Mesothelial cell of epicardium (in vitro differentiated cells): ENCODE measurements around the gene BCL2L2. TPM values are rescaled to one million over a fixed set of nuclear protein-coding genes. Genes with fewer than 3 reads are reported as not detected.

ENCODE experiments used
- DNase-seq, 2 experiments: peaks; one replicate each; pipeline ENCODE4 v3.0.0; 2021; ENCODE audit warnings: low spot score in 2 of 2; ENCODE audit not compliant: unreplicated experiment in 2 of 2
- H3K27ac Mint-ChIP-seq: 2 replicates; pipeline ENCODE4 v1.8.0; 2021; ENCODE audit warnings: mixed read lengths
- H3K27me3 Mint-ChIP-seq: 2 replicates; pipeline ENCODE4 v1.8.0; 2021; ENCODE audit warnings: low read depth, mixed read lengths
- H3K36me3 Mint-ChIP-seq: 2 replicates; pipeline ENCODE4 v1.8.0; 2021; ENCODE audit warnings: mixed read lengths
- H3K4me1 Mint-ChIP-seq: 2 replicates; pipeline ENCODE4 v1.8.0; 2021; ENCODE audit warnings: mixed read lengths
- H3K4me3 Mint-ChIP-seq: 2 replicates; pipeline ENCODE4 v1.8.0; 2021; ENCODE audit warnings: mild to moderate bottlenecking, moderate library complexity, mixed read lengths
- H3K9me3 Mint-ChIP-seq: 2 replicates; pipeline ENCODE4 v1.8.0; 2021; ENCODE audit warnings: mixed read lengths
- total RNA-seq: library from RNA; stranded (reverse); gene quantifications from 3 replicates; pipeline ENCODE4 v1.2.1, GENCODE V29; 2021
- TF ChIP-seq, protein P1 (sequence below): fragments of 200-600 bp; sonication (generic); IDR thresholded peaks from one replicate; pipeline ENCODE4 v1.5.0; 2021; ENCODE audit warnings: antibody characterized with exemption; ENCODE audit not compliant: unreplicated experiment

Gene BCL2L2
- total RNA-seq, 1 donor from 2014 or later, result 27.9 TPM

DNA sequence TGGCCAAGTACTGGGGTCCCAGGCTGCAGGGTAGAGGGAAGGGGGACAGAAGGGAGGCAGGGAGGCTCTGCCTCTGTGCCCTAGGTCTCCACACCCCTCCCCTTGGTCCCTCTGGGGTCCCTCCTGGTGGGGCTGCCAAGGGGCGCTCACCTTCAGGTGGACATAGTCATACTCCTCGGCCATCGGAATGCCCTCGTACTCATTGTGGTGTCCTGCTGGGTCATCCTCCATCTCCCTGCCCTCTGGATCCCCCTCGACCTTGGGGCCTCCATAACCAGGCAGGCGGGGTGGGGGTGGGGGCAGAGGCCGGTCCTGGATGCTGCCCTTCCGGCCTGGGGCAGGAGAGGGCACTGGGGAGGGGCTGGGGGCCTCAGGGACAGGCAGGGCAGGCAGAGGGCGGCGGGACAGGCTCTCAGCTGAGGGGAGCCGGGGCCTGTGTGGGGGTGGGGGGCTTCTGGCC, 52.6 kb downstream of the BCL2L2 start:
- H3K9me3 Mint-ChIP-seq, result no peaks in the 10 kb centered on the region
- DNase-seq, result no peak
- peaks cover 21% of the 10 kb centered on the region for H3K4me1 Mint-ChIP-seq
- H3K27me3 Mint-ChIP-seq, result no peaks in the 10 kb centered on the region
- no peak overlapping the region for H3K27ac Mint-ChIP-seq
- TF ChIP-seq, protein P1, sequence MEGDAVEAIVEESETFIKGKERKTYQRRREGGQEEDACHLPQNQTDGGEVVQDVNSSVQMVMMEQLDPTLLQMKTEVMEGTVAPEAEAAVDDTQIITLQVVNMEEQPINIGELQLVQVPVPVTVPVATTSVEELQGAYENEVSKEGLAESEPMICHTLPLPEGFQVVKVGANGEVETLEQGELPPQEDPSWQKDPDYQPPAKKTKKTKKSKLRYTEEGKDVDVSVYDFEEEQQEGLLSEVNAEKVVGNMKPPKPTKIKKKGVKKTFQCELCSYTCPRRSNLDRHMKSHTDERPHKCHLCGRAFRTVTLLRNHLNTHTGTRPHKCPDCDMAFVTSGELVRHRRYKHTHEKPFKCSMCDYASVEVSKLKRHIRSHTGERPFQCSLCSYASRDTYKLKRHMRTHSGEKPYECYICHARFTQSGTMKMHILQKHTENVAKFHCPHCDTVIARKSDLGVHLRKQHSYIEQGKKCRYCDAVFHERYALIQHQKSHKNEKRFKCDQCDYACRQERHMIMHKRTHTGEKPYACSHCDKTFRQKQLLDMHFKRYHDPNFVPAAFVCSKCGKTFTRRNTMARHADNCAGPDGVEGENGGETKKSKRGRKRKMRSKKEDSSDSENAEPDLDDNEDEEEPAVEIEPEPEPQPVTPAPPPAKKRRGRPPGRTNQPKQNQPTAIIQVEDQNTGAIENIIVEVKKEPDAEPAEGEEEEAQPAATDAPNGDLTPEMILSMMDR, result no peak
- peaks cover 8% of the 10 kb centered on the region for H3K36me3 Mint-ChIP-seq
- H3K4me3 Mint-ChIP-seq, result no peak overlapping the region

DNA sequence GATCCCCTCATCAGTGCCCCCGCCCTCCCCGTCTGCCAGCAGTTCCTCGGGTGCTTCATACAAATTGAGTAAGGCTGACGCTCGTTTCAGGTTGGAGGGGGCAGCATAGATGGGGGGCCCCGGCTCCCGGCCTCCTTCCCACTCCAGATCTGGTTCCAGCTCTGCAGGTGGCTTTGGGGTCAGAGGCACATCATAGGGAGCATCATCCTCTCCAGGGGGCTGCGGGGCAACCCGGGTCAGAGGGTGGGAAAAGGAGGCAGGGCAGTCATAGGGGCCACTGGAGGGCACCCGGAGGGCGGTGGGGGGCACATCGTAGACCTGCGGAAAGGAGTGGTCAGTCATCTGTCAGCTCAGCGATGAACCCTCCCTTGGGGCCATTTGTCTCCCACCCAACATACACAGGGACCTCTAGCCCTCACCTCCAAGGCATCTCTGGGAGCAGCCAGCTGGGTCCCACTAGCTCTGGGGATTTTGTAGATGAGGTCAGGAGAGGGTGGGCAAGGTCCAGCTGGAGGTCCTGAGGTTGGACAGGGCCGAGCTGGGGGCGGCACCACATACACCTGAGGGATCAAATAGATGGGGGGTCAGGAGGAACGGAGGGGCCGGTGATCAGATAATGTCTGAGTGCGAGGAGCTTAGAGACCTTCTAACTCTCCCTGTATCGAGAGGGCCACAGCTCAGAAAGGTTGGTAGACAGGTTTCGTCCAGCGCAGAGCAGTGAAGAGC, 53.3 kb downstream of the BCL2L2 start:
- H3K4me1 Mint-ChIP-seq, result peaks cover 27% of the 10 kb centered on the region
- H3K27ac Mint-ChIP-seq, result peak overlapping the region; percentile 6
- H3K4me3 Mint-ChIP-seq, result no peak overlapping the region
- peaks cover 8% of the 10 kb centered on the region for H3K36me3 Mint-ChIP-seq
- no peak for DNase-seq
- H3K9me3 Mint-ChIP-seq, result no peaks in the 10 kb centered on the region
- TF ChIP-seq, protein P1, result no peak
- H3K27me3 Mint-ChIP-seq, result no peaks in the 10 kb centered on the region

DNA sequence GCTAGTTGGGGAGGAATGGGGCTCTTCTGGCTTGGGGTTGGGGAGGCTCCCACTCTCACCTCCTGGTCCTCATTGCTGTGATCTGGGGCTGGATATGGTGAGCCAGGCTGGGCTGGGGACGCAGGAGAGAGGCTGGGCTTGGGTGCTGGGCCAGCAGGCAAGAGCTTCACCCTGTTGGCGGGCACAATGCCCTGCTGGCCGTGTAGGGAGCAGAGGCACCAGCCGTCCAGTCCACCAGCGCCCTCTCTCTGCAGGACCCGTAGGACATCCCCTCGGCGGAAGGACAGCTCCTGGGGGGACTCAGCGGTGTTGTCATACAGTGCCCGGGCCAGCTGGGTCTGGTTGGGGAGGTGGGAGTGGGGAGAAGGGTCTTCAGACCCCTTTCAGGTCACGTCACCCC, 53.9 kb downstream of the BCL2L2 start:
- Mint-ChIP-seq H3K36me3 (peaks cover 8% of the 10 kb centered on the region), H3K4me3 (no peak overlapping the region), H3K9me3 (no peaks in the 10 kb centered on the region), H3K27me3 (no peaks in the 10 kb centered on the region), H3K4me1 (peaks cover 27% of the 10 kb centered on the region), H3K27ac (no peak overlapping the region)
- DNase-seq, result no peak
- TF ChIP-seq, protein P1, result no peak

DNA sequence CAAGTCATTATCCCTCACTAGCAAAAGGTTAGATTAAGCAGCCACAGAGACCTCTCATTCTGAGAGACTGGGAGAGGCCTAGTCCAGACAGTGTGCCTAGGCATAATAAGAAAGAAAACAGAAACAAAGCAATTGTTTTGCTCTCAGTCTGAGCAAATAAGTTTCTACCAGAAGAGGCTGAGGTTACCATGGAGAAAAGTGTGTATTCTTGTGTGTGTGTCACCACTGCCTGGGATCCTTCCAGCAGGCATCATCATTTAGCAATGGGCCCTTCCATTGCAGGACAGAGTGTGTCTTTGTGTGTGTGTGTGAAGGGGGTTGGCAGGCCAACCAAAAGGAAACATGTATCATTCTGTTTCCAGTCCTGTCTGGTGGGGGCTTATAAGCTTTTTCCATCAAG, 54.7 kb downstream of the BCL2L2 start:
- no peaks in the 10 kb centered on the region for H3K9me3 Mint-ChIP-seq
- no peak overlapping the region for H3K4me3 Mint-ChIP-seq
- H3K4me1 Mint-ChIP-seq, result peaks cover 27% of the 10 kb centered on the region
- H3K27ac Mint-ChIP-seq, result peak overlapping the region; percentile 33
- DNase-seq, result no peak
- H3K36me3 Mint-ChIP-seq, result peaks cover 5% of the 10 kb centered on the region
- H3K27me3 Mint-ChIP-seq, result no peaks in the 10 kb centered on the region
- TF ChIP-seq, protein P1, result no peak

Other genes with a start within 250 kb of the BCL2L2 start
- 26.4 to 30.4 TPM (median 29.3 TPM) in 3 replicates for gene CDH24, start 249.3 kb upstream of the BCL2L2 start, total RNA-seq
- 372 to 401 TPM (median 374 TPM) in 3 replicates for gene ACIN1, start 211.7 kb upstream of the BCL2L2 start, total RNA-seq
- 43.2 to 48.5 TPM (median 45.6 TPM) in 3 replicates for gene C14orf119, start 211.3 kb upstream of the BCL2L2 start, total RNA-seq
- gene CIROP, start 201.8 kb upstream of the BCL2L2 start, total RNA-seq, result not detected in 3 replicates
- gene CEBPE, start 187.6 kb upstream of the BCL2L2 start, total RNA-seq, result not detected in 3 replicates
- gene SLC7A8, start 123.2 kb upstream of the BCL2L2 start, total RNA-seq, result 52.5 to 62.3 TPM (median 58.7 TPM) in 3 replicates
- gene RNF212B, start 68.9 kb upstream of the BCL2L2 start, total RNA-seq, result not detected in 3 replicates
- 11.9 to 14.4 TPM (median 13.7 TPM) in 3 replicates for gene HOMEZ, start 20.7 kb upstream of the BCL2L2 start, total RNA-seq
- gene PPP1R3E, start 4.0 kb upstream of the BCL2L2 start, total RNA-seq, result 9.3 to 11.5 TPM (median 10.7 TPM) in 3 replicates
- 354 to 362 TPM (median 361 TPM) in 3 replicates for gene PABPN1, start 14.6 kb downstream of the BCL2L2 start, total RNA-seq
- 47.7 to 50.5 TPM (median 49.0 TPM) in 3 replicates for gene SLC22A17, start 46.1 kb downstream of the BCL2L2 start, total RNA-seq
- gene EFS, start 58.3 kb downstream of the BCL2L2 start, total RNA-seq, result 76.8 to 82.1 TPM (median 81.2 TPM) in 3 replicates
- not detected in 3 replicates for gene IL25, start 66.0 kb downstream of the BCL2L2 start, total RNA-seq
- gene CMTM5, start 70.2 kb downstream of the BCL2L2 start, total RNA-seq, result 0.29 TPM in 1 of 3 replicates, not detected in the others
- not detected in 3 replicates for gene MYH6, start 101.4 kb downstream of the BCL2L2 start, total RNA-seq
- not detected in 3 replicates for gene MYH7, start 128.8 kb downstream of the BCL2L2 start, total RNA-seq
- 49.9 to 51.2 TPM (median 51.2 TPM) in 3 replicates for gene NGDN, start 162.9 kb downstream of the BCL2L2 start, total RNA-seq
- 9.8 to 14.4 TPM (median 13.7 TPM) in 3 replicates for gene ZFHX2, start 244.9 kb downstream of the BCL2L2 start, total RNA-seq
- 13.9 to 17.7 TPM (median 15.2 TPM) in 3 replicates for gene THTPA, start 249.4 kb downstream of the BCL2L2 start, total RNA-seq